B cell (primary cell): ENCODE data around the gene CISH. TPM values are rescaled to one million over a fixed set of nuclear protein-coding genes. Genes with fewer than 3 reads are reported as not detected.

Experiments used
- ATAC-seq: fragments of 200-7000 bp; cut with Tn5 transposase; one replicate; pipeline ENCODE4 v1.10.0; 2021; ENCODE audit warnings: low read depth, mild to moderate bottlenecking, moderate number of reproducible peaks, moderate library complexity
- CTCF ChIA-PET: fragments of 350-600 bp; sonication (Branson Sonifier 250); formaldehyde crosslinking; loops from one replicate; lab custom pipeline; 2021; ENCODE audit warnings: antibody characterized with exemption, inconsistent platforms; lab: Charles Lee
- POLR2A ChIA-PET: fragments of 350-600 bp; sonication (Branson Sonifier 250); formaldehyde crosslinking; loops from one replicate; lab custom pipeline; 2021; ENCODE audit warnings: antibody characterized with exemption; lab: Charles Lee
- DNase-seq: peaks from one replicate; pipeline ENCODE4 v3.0.0; 2013
- H2AFZ ChIP-seq: 2 replicates; pipeline ENCODE4 v1.6.1; 2012; ENCODE audit warnings: mild to moderate bottlenecking, low read depth, low read length; ENCODE audit not compliant: insufficient read depth, poor library complexity, severe bottlenecking
- H3K27ac ChIP-seq, 2 donors: 1 replicate in 1 of 2; 2 replicates in 1 of 2; pipeline ENCODE4 v1.5.1; 2012 to 2013; ENCODE audit warnings: low read length in 2 of 2, mild to moderate bottlenecking in 2 of 2, moderate library complexity in 1 of 2
- H3K27me3 ChIP-seq, 4 experiments: fragments of 200-600 bp in 1 of 4; sonication (generic) in 1 of 4; replicated peaks in 1 of 4; 1 replicate in 2 of 4; 2 replicates in 2 of 4; pipeline versions ENCODE4 v1.6.1 to v1.7.0; 2013 to 2016; ENCODE audit warnings: low read length in 3 of 4, mild to moderate bottlenecking in 2 of 4, mixed read lengths in 1 of 4, moderate library complexity in 1 of 4; ENCODE audit not compliant: insufficient read depth in 4 of 4, control insufficient read depth in 3 of 4; ENCODE audit errors: control extremely low read depth in 1 of 4
- H3K36me3 ChIP-seq, 2 experiments: replicated peaks in 1 of 2; 1 replicate in 1 of 2; 2 replicates in 1 of 2; pipeline versions ENCODE4 v1.6.1 to v1.7.1; 2013; ENCODE audit warnings: low read length in 1 of 2; ENCODE audit not compliant: insufficient read depth in 2 of 2, control insufficient read depth in 1 of 2; ENCODE audit errors: control extremely low read depth in 1 of 2, extremely low read depth in 1 of 2
- H3K4me1 ChIP-seq, 2 donors: fragments of 200-600 bp in 1 of 2; sonication (generic) in 1 of 2; 1 replicate in 1 of 2; 2 replicates in 1 of 2; pipeline versions ENCODE4 v1.5.1 to v1.6.1; 2013 to 2017; ENCODE audit warnings: low read length in 2 of 2; ENCODE audit not compliant: control insufficient read depth in 2 of 2, insufficient read depth in 2 of 2
- H3K4me2 ChIP-seq: replicated peaks from 2 replicates; pipeline ENCODE3; 2012; ENCODE audit warnings: mild to moderate bottlenecking, low read depth, low read length; ENCODE audit not compliant: poor library complexity, severe bottlenecking
- H3K4me3 ChIP-seq, 5 experiments: fragments of 200-600 bp in 1 of 5; sonication (generic) in 1 of 5; 1 replicate in 3 of 5; 2 replicates in 2 of 5; pipeline versions ENCODE4 v1.5.1 to v1.7.0; 2011 to 2016; ENCODE audit warnings: low read length in 4 of 5, mild to moderate bottlenecking in 4 of 5, low read depth in 2 of 5, control low read depth in 1 of 5, moderate library complexity in 1 of 5; ENCODE audit not compliant: insufficient read depth in 1 of 5; ENCODE audit errors: control extremely low read depth in 1 of 5, extremely low read depth in 1 of 5
- H3K79me2 ChIP-seq: fragments of 200-600 bp; sonication (generic); one replicate; pipeline ENCODE4 v1.6.0; 2016; ENCODE audit warnings: low read length; ENCODE audit not compliant: control insufficient read depth, insufficient read depth
- H3K9ac ChIP-seq: fragments of 200-600 bp; sonication (generic); 2 replicates; pipeline ENCODE4 v1.6.1; 2017; ENCODE audit warnings: mild to moderate bottlenecking, low read length, moderate library complexity
- H3K9me3 ChIP-seq, 3 donors: one replicate each; pipeline versions ENCODE4 v1.6.1 to v1.7.1; 2013; ENCODE audit warnings: low read length in 2 of 3; ENCODE audit not compliant: control insufficient read depth in 2 of 3, insufficient read depth in 1 of 3; ENCODE audit errors: control extremely low read depth in 1 of 3
- H4K20me1 ChIP-seq: 2 replicates; pipeline ENCODE4 v1.6.0; 2012; ENCODE audit warnings: mild to moderate bottlenecking, low read length; ENCODE audit not compliant: insufficient read depth, control insufficient read depth, poor library complexity, severe bottlenecking
- H3K27ac Mint-ChIP-seq: one replicate; pipeline ENCODE4 v1.8.0; 2021; ENCODE audit warnings: mixed read lengths
- H3K27me3 Mint-ChIP-seq: one replicate; pipeline ENCODE4 v1.8.0; 2021; ENCODE audit warnings: mixed read lengths
- H3K4me1 Mint-ChIP-seq: one replicate; pipeline ENCODE4 v1.8.0; 2021; ENCODE audit warnings: mixed read lengths
- H3K4me3 Mint-ChIP-seq: one replicate; pipeline ENCODE4 v1.8.0; 2021; ENCODE audit warnings: mixed read lengths
- H3K9me3 Mint-ChIP-seq: one replicate; pipeline ENCODE4 v1.8.0; 2022; ENCODE audit warnings: mixed read lengths; ENCODE audit not compliant: insufficient read depth
- EZH2 ChIP-seq: IDR thresholded peaks from 2 replicates; pipeline ENCODE4 v1.6.1; 2012; ENCODE audit warnings: borderline replicate concordance, low read depth, mild to moderate bottlenecking, moderate library complexity, low read length; ENCODE audit not compliant: insufficient read depth, poor library complexity, severe bottlenecking
- WGBS: methylation state at CpG from one replicate; pipeline ENCODE4 v1.1.5; 2013; ENCODE audit warnings: missing lambda C conversion rate; ENCODE audit not compliant: insufficient coverage; 5-methylcytosine and 5-hydroxymethylcytosine counted together
- intact Hi-C: fragments of 100-400 bp; cut with micrococcal nuclease; formaldehyde crosslinking; loops from one replicate; pipeline ENCODE4 v1.10.0; 2022
- polyA plus RNA-seq: library from polyadenylated mRNA; depleted of rRNA; stranded (reverse); fragments of >200 nt; gene quantifications from 2 replicates; pipeline ENCODE4 v1.2.3, GENCODE V29; 2012
- total RNA-seq, 2 donors: library from RNA; stranded (reverse); fragments of 120-200 nt in 1 of 2; gene quantifications; 1 replicate in 1 of 2; 2 replicates in 1 of 2; pipeline versions ENCODE4 v1.2.3 to v1.2.4, GENCODE V29; 2013 to 2022
- TF ChIP-seq, protein P1 (sequence below): fragments of 200-600 bp; IDR thresholded peaks from one replicate; pipeline ENCODE4 v1.8.0; 2022; ENCODE audit warnings: antibody characterized with exemption, mild to moderate bottlenecking

The CISH gene
- total and polyA plus RNA-seq, 2 donors (not counting 1 experiment from before 2014, with no cell fraction given) = 2.3 to 3.5 TPM

DNA sequence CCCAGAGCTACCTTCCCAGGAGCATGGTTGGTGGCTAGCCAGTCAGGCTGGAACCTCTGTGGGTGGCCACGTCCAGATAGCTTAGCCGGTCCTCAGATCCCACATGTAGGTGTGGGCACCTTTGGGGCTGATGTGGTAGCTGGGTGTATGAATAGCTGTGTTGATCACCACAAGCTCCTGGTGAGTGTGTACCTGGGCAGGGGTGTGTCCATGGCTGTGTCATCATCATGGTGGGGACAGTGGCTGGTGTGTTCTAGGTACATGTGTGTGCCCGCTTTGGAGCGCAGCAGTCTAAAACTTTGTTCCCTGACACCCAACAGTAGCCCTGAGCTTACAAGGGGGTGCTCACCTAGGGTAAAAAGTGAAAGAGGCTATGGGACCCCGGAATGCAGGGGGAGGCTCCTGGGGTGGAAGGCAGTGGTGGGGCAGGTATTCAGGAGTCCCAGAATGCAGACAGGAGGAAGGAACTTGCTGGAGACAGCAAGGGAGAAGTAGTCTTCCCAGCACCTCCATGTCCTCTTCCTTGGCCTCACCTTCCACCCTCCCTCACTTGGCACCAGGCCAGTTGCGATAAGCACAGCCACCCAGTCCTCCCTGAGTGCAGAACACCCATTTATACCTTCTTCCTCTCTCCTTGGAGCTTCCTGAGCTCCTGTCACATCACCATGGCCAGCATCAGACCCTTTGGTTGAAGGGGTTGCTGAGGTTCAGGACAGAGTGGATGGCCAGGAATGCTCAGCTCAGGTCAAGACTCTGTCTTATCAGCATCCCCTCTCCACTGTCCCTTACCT is 1.2 kb downstream of the CISH start:
- WGBS = 66% methylated on average over 5 of the region's 6 CpGs
- peak overlapping the region; percentile 90 for H3K4me3 Mint-ChIP-seq
- no peaks in the 10 kb centered on the region for H3K27me3 Mint-ChIP-seq
- Histone ChIP-seq H3K36me3 (peaks cover 0 to 4% of the 10 kb centered on the region in 2 experiments), H3K4me2 (peak overlapping the region; percentile 89), H3K9ac (peak overlapping the region; percentile 77), H4K20me1 (no peaks in the 10 kb centered on the region), H3K79me2 (peaks cover 26% of the 10 kb centered on the region), H3K4me1 (peaks cover 26 to 36% of the 10 kb centered on the region in 2 donors), H3K27me3 (no peaks in the 10 kb centered on the region), H3K4me3 (peak overlapping the region in 4 of 5 experiments; percentile 23 to 86 (median 78)), H2AFZ (peak overlapping the region; percentile 83), H3K27ac (no peak overlapping the region), H3K9me3 (no peaks in the 10 kb centered on the region)
- ATAC-seq (no peak), DNase-seq (no peak)
- no peak for TF ChIP-seq EZH2
- TF ChIP-seq, protein P1, sequence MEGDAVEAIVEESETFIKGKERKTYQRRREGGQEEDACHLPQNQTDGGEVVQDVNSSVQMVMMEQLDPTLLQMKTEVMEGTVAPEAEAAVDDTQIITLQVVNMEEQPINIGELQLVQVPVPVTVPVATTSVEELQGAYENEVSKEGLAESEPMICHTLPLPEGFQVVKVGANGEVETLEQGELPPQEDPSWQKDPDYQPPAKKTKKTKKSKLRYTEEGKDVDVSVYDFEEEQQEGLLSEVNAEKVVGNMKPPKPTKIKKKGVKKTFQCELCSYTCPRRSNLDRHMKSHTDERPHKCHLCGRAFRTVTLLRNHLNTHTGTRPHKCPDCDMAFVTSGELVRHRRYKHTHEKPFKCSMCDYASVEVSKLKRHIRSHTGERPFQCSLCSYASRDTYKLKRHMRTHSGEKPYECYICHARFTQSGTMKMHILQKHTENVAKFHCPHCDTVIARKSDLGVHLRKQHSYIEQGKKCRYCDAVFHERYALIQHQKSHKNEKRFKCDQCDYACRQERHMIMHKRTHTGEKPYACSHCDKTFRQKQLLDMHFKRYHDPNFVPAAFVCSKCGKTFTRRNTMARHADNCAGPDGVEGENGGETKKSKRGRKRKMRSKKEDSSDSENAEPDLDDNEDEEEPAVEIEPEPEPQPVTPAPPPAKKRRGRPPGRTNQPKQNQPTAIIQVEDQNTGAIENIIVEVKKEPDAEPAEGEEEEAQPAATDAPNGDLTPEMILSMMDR = no peak
- peaks cover 40% of the 10 kb centered on the region for H3K4me1 Mint-ChIP-seq
- intact Hi-C loops = loop anchor here (5.0 to 10.0 kb wide), 3 partner anchors 173 to 1184 kb away; partner anchors contain the start of gene ZMYND10
- peak overlapping the region; percentile 63 for H3K27ac Mint-ChIP-seq
- no peaks in the 10 kb centered on the region for H3K9me3 Mint-ChIP-seq
- CTCF ChIA-PET = interaction anchor here (0.8 to 17.6 kb wide), 8 partner anchors 20 to 1062 kb away, joined by 3 to 541 read pairs (median 6); partner anchors contain the start of genes C3orf18 and HEMK1
- POLR2A ChIA-PET = interaction anchor here (2.1 kb wide), 1 partner anchor 19 kb away, joined by 7 read pairs; no protein-coding TSS in a partner anchor

GRCh38 chr3:50609763-50610085 is 1.9 kb downstream of the CISH start:
- H3K4me3 ChIP-seq = no peak overlapping the region
- H4K20me1 ChIP-seq = no peaks in the 10 kb centered on the region
- Mint-ChIP-seq H3K27me3 (no peaks in the 10 kb centered on the region), H3K27ac (no peak overlapping the region), H3K4me3 (no peak overlapping the region), H3K9me3 (no peaks in the 10 kb centered on the region), H3K4me1 (peaks cover 46% of the 10 kb centered on the region)
- no peak for TF ChIP-seq EZH2
- TF ChIP-seq, protein P1 = no peak
- H2AFZ ChIP-seq = no peak overlapping the region
- no peak overlapping the region for H3K27ac ChIP-seq
- no peaks in the 10 kb centered on the region for H3K27me3 ChIP-seq
- no peaks in the 10 kb centered on the region for H3K9me3 ChIP-seq
- H3K36me3 ChIP-seq = peaks cover 0 to 4% of the 10 kb centered on the region in 2 experiments
- peaks cover 26% of the 10 kb centered on the region for H3K79me2 ChIP-seq
- H3K9ac ChIP-seq = no peak overlapping the region
- H3K4me1 ChIP-seq = peaks cover 32 to 43% of the 10 kb centered on the region in 2 donors
- intact Hi-C loops = loop anchor here (5.0 to 10.0 kb wide), 3 partner anchors 172 to 1185 kb away; partner anchors contain the start of gene ZMYND10
- ChIA-PET CTCF (interaction anchor here (0.8 to 17.6 kb wide), 7 partner anchors 20 to 1063 kb away, joined by 3 to 541 read pairs (median 5); partner anchors contain the start of genes C3orf18 and HEMK1), POLR2A (interaction anchor here (2.1 kb wide), 1 partner anchor 19 kb away, joined by 7 read pairs; no protein-coding TSS in a partner anchor)
- H3K4me2 ChIP-seq = no peak overlapping the region
- no peak for ATAC-seq
- DNase-seq = no peak
- 56% methylated on average over 1 of the region's 3 CpGs for WGBS
